ENCODE results near the gene DHRSX. TPM values are rescaled to one million over a fixed set of nuclear protein-coding genes. Genes with fewer than 3 reads are reported as not detected.

DHRSX gene
- polyA plus RNA-seq, 2 of the 4 experiments (the other 2 are of a cell fraction) = 32.1 to 56.3 TPM

DNA sequence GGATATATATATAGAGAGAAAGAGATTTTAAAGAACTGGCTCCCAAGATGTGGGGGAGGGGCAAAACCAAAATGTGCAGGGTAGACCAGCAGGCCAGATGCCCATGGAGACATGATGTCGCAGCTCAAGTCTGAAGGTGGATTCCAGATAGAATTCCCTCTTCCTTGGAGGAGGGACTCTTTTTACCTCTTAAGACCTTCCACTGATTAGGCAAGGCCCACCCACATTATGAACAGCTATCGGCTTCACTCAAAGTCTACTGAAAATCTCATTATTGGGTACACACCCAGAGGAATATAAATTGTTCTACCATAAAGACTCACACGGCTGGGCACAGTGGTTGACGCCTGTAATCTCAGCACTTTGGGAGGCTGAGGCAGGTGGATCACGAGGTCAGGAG, 59.3 kb downstream of the DHRSX start:
- DNase-seq (ENCODE audit: low read depth in 1 of 2, low spot score in 1 of 2) = no peak
- POLR2A ChIA-PET = no interaction called here
- FAIRE-seq = no peak
- 83% methylated on average over 5 of the region's 5 CpGs for WGBS (ENCODE audit: missing lambda C conversion rate)
- no peaks in the 10 kb centered on the region for H3K4me1 ChIP-seq
- CTCF ChIA-PET = no interaction called here
- H3K4me3 ChIP-seq = no peak overlapping the region
- peaks cover 13% of the 10 kb centered on the region; the same call in 2 of the 3 replicates for H3K9me3 ChIP-seq
- H3K4me2 ChIP-seq = no peak overlapping the region
- no peak for TF ChIP-seq CHD2 (IDR thresholded peaks at IDR 0.05; ENCODE audit: low read length, partially characterized antibody)
- no peak for TF ChIP-seq EHF (CRISPR knock-in tag; IDR thresholded peaks at IDR 0.05)
- TF ChIP-seq, protein P1, sequence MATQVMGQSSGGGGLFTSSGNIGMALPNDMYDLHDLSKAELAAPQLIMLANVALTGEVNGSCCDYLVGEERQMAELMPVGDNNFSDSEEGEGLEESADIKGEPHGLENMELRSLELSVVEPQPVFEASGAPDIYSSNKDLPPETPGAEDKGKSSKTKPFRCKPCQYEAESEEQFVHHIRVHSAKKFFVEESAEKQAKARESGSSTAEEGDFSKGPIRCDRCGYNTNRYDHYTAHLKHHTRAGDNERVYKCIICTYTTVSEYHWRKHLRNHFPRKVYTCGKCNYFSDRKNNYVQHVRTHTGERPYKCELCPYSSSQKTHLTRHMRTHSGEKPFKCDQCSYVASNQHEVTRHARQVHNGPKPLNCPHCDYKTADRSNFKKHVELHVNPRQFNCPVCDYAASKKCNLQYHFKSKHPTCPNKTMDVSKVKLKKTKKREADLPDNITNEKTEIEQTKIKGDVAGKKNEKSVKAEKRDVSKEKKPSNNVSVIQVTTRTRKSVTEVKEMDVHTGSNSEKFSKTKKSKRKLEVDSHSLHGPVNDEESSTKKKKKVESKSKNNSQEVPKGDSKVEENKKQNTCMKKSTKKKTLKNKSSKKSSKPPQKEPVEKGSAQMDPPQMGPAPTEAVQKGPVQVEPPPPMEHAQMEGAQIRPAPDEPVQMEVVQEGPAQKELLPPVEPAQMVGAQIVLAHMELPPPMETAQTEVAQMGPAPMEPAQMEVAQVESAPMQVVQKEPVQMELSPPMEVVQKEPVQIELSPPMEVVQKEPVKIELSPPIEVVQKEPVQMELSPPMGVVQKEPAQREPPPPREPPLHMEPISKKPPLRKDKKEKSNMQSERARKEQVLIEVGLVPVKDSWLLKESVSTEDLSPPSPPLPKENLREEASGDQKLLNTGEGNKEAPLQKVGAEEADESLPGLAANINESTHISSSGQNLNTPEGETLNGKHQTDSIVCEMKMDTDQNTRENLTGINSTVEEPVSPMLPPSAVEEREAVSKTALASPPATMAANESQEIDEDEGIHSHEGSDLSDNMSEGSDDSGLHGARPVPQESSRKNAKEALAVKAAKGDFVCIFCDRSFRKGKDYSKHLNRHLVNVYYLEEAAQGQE (IDR thresholded peaks at IDR 0.05) = no peak
- TF ChIP-seq PHF8 (IDR thresholded peaks at IDR 0.05; ENCODE audit: borderline replicate concordance, low read depth) = no peak
- no peak for TF ChIP-seq KDM5A (IDR thresholded peaks at IDR 0.05)
- TF ChIP-seq MAFK (IDR thresholded peaks at IDR 0.05; ENCODE audit: partially characterized antibody) = no peak
- no peak for TF ChIP-seq POLR2AphosphoS2 (conservative IDR thresholded peaks at IDR 0.05; ENCODE audit: low read length)
- TF ChIP-seq FOXS1 (CRISPR knock-in tag; IDR thresholded peaks at IDR 0.05) = no peak
- no peak for TF ChIP-seq FOSB (CRISPR knock-in tag; IDR thresholded peaks at IDR 0.05)
- no peak for TF ChIP-seq CBX2 (IDR thresholded peaks at IDR 0.05; ENCODE audit: borderline replicate concordance, low read depth)
- TF ChIP-seq, protein P2, sequence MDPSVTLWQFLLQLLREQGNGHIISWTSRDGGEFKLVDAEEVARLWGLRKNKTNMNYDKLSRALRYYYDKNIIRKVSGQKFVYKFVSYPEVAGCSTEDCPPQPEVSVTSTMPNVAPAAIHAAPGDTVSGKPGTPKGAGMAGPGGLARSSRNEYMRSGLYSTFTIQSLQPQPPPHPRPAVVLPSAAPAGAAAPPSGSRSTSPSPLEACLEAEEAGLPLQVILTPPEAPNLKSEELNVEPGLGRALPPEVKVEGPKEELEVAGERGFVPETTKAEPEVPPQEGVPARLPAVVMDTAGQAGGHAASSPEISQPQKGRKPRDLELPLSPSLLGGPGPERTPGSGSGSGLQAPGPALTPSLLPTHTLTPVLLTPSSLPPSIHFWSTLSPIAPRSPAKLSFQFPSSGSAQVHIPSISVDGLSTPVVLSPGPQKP (IDR thresholded peaks at IDR 0.05; ENCODE audit: low read depth, low read length) = no peak
- no peak for TF ChIP-seq RCOR1 (IDR thresholded peaks at IDR 0.05; ENCODE audit: low read depth, low read length)
- TF ChIP-seq RFX5 (IDR thresholded peaks at IDR 0.05) = no peak
- TF ChIP-seq EP300 (IDR thresholded peaks at IDR 0.05) = no peak
- no peak for TF ChIP-seq CBX8 (IDR thresholded peaks at IDR 0.05)
- ATAC-seq = no peak
- H3K27ac ChIP-seq = no peak overlapping the region

GRCh38 chrX:2439613-2440012, 61.2 kb downstream of the DHRSX start:
- H3K4me2 ChIP-seq = no peak overlapping the region
- DNase-seq (ENCODE audit: low read depth in 1 of 2, low spot score in 1 of 2) (no peak), FAIRE-seq (no peak), ATAC-seq (no peak)
- 81% methylated on average over 8 of the region's 8 CpGs for WGBS (ENCODE audit: missing lambda C conversion rate)
- CTCF ChIA-PET = no interaction called here
- H3K4me1 ChIP-seq = no peaks in the 10 kb centered on the region
- TF ChIP-seq HES2 (IDR thresholded peaks at IDR 0.05) (no peak), NFE2L2 (conservative IDR thresholded peaks at IDR 0.05; ENCODE audit: low read length) (no peak), PBX3 (IDR thresholded peaks at IDR 0.05) (no peak), RNF2 (IDR thresholded peaks at IDR 0.05; ENCODE audit: borderline replicate concordance, low read depth) (no peak)
- TF ChIP-seq, protein P3, sequence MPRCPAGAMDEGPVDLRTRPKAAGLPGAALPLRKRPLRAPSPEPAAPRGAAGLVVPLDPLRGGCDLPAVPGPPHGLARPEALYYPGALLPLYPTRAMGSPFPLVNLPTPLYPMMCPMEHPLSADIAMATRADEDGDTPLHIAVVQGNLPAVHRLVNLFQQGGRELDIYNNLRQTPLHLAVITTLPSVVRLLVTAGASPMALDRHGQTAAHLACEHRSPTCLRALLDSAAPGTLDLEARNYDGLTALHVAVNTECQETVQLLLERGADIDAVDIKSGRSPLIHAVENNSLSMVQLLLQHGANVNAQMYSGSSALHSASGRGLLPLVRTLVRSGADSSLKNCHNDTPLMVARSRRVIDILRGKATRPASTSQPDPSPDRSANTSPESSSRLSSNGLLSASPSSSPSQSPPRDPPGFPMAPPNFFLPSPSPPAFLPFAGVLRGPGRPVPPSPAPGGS (IDR thresholded peaks at IDR 0.05) = no peak
- TF ChIP-seq, protein P4, sequence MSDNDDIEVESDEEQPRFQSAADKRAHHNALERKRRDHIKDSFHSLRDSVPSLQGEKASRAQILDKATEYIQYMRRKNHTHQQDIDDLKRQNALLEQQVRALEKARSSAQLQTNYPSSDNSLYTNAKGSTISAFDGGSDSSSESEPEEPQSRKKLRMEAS (IDR thresholded peaks at IDR 0.05) = no peak
- POLR2A ChIA-PET = no interaction called here
- no peak overlapping the region for H3K4me3 ChIP-seq
- H3K9me3 ChIP-seq = peaks cover 13% of the 10 kb centered on the region; the same call in 2 of the 3 replicates
- no peak overlapping the region for H3K27ac ChIP-seq

Measured in A549 (cell line).